ENCODE measurements around the gene SAMD9.

GRCh38 chr7:93053949-93054943 lies 63.5 kb downstream of the SAMD9 start:
- TF ChIP-seq BHLHE40 (IDR thresholded peaks at IDR 0.05; ENCODE audit: low read depth, low read length) (no peak), CTCF (IDR thresholded peaks at IDR 0.05) (no peak), FOSL2 (IDR thresholded peaks at IDR 0.05) (no peak), FOSL2 (CRISPR knock-in tag; IDR thresholded peaks at IDR 0.05) (no peak), TP53 (CRISPR knock-in tag; IDR thresholded peaks at IDR 0.05) (no peak), CBX2 (IDR thresholded peaks at IDR 0.05; ENCODE audit: borderline replicate concordance, low read depth) (no peak), NFE2L2 (conservative IDR thresholded peaks at IDR 0.05; ENCODE audit: low read length) (no peak), CHD2 (IDR thresholded peaks at IDR 0.05; ENCODE audit: low read length, partially characterized antibody) (no peak), REST (IDR thresholded peaks at IDR 0.05) (no peak), ZC3H11A (IDR thresholded peaks at IDR 0.05) (no peak), POLR2A (IDR thresholded peaks at IDR 0.05; ENCODE audit: low read length) (no peak), SMC3 (IDR thresholded peaks at IDR 0.05) (no peak), POLR2AphosphoS2 (conservative IDR thresholded peaks at IDR 0.05; ENCODE audit: low read length) (no peak), USF2 (IDR thresholded peaks at IDR 0.05) (no peak), CEBPB (IDR thresholded peaks at IDR 0.05) (no peak)

Measured in A549 (cell line).